Ovary (tissue), 9 donors: ENCODE data around the gene RDX. TPM values are rescaled to one million over a fixed set of nuclear protein-coding genes. Genes with fewer than 3 reads are reported as not detected.
"Not testable (repeated sequence)": the region's sequence is repeated elsewhere in the genome, so short reads cannot be mapped to it uniquely, and the experiment has no call there.

Experiments used
- DNase-seq, 5 donors: peaks; one replicate each; pipeline ENCODE4 v3.0.0-alpha.2; 2019 to 2020
- H3K27ac ChIP-seq, 2 donors: fragments of 200-600 bp; one replicate each; pipeline versions ENCODE4 v1.5.1 to v1.8.0; 2019 to 2022
- H3K27me3 ChIP-seq: fragments of 200-600 bp; one replicate; pipeline ENCODE4 v1.8.0; 2022
- H3K36me3 ChIP-seq: fragments of 200-600 bp; sonication (generic); one replicate; pipeline ENCODE4 v1.5.1; 2019
- H3K4me1 ChIP-seq: one replicate; pipeline ENCODE4 v1.8.1; 2013; ENCODE audit warnings: mild to moderate bottlenecking, moderate library complexity; ENCODE audit not compliant: insufficient read depth
- H3K4me3 ChIP-seq: fragments of 200-600 bp; sonication (generic); one replicate; pipeline ENCODE4 v1.5.1; 2017
- H3K9me3 ChIP-seq, 2 donors: fragments of 200-600 bp in 1 of 2; sonication (generic) in 1 of 2; one replicate each; pipeline versions ENCODE4 v1.5.1 to v1.8.1; 2013 to 2019; ENCODE audit warnings: mild to moderate bottlenecking in 1 of 2, moderate library complexity in 1 of 2
- EP300 ChIP-seq: sonication (generic); formaldehyde crosslinking; IDR thresholded peaks from one replicate; pipeline ENCODE4 v1.6.1; 2017; ENCODE audit warnings: antibody characterized with exemption
- POLR2A ChIP-seq: fragments of 450-650 bp; IDR thresholded peaks from one replicate; pipeline ENCODE4 v1.6.1; 2017; ENCODE audit warnings: antibody characterized with exemption, mild to moderate bottlenecking, moderate library complexity
- WGBS, 3 donors: extraction: QIAGEN DNeasy Blood & Tissue Kit in 1 of 3; methylation state at CpG; one replicate each; pipeline versions ENCODE4 v1.1.5 to v1.1.7; 2013 to 2017; 5-methylcytosine and 5-hydroxymethylcytosine counted together
- intact Hi-C, 4 donors: fragments of 100-400 bp; cut with DNase I; formaldehyde crosslinking; loops; one replicate each; pipeline versions ENCODE4 v1.11.0 to v1.15.1; 2022 to 2023
- polyA plus RNA-seq, 2 donors: library from polyadenylated mRNA; stranded (reverse); fragments of 200-250 nt in 1 of 2; fragments of 350-450 nt in 1 of 2; fragmentation: Illumina TruSeq in 1 of 2; extraction: RNeasy Lipid Tissue Mini Kit (QIAGEN cat#74804) in 1 of 2; gene quantifications; one replicate each; pipeline ENCODE4 v1.2.3, GENCODE V29; 2013 to 2014
- total RNA-seq, 7 donors: library from RNA; depleted of rRNA in 2 of 7; stranded (reverse); fragments of >200 nt in 2 of 7; fragmentation: NEBNext Ultra II Directional in 3 of 7; extraction: Animal tissue kit (Norgen Biotek cat#: 25700) in 3 of 7; gene quantifications; one replicate each; pipeline versions ENCODE4 v1.1.0 to v1.2.4, GENCODE V29; 2016 to 2023
- TF ChIP-seq, protein P1 (sequence below), 3 donors: fragments of 450-650 bp in 2 of 3; fragments of 200-600 bp in 1 of 3; IDR thresholded peaks; one replicate each; pipeline versions ENCODE4 v1.5.1 to v1.8.0; 2016 to 2022; ENCODE audit warnings: antibody characterized with exemption in 3 of 3, mild to moderate bottlenecking in 1 of 3
- donor health status: DM: no; HTN: no; CAD: no; lungs with moderate emphysema.
- donor health status: DM: no; HTN: no; CAD: no.
- donor health status: Bipolar disorder and iron deficiency.
- donor health status: DM: yes; HTN: yes; CAD: no.
- donor health status: DM: no; HTN: no; CAD: no.
- donor health status: DM: yes; HTN: yes; CAD: no.

RDX gene
- total and polyA plus RNA-seq, 9 donors, result 40.0 to 175 (median 126) TPM

DNA sequence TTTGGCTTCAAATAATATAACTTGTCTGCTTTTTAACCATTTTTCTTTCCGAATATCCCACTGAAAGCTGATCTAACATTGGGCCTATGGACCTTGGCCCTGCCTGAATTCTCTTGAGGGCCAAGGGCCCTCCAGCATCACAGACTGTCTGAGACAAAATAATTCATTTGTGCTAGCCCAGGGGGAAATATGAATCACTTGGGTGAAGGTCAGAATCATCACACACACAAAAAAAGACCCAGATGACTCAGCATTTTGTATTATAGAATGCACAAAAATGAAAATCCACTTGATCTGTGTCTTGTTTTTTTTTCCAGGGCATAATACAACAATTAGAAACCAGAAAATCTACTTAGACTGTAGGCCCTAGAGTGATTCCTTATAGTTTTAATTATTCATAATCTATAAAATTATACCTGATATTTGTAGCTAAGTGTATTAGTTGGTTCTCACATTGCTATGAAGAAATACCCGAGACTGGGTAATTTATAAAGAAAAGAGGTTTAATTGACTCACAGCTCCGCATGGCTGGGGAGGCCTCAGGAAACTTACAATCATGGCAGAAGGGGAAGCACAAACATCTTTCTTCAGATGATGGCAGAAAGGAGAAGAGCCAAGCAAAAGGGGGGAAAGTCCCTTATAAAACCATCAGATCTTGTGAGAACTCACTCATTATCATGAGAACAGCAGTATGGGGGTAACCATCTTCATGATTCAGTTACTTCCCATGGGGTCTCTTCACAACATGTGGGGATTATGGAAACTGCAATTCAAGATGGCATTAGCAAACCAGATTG is 15.6 kb upstream of the RDX start:
- no peaks in the 10 kb centered on the region for H3K36me3 ChIP-seq
- intact Hi-C loops, result no loop called here
- DNase-seq, result no peak
- H3K9me3 ChIP-seq, result no peaks in the 10 kb centered on the region
- peaks cover 6% of the 10 kb centered on the region for H3K4me1 ChIP-seq
- 58 to 63% (median 58%) methylated on average over 3 of the region's 3 CpGs for WGBS, 3 donors
- no peak overlapping the region for H3K4me3 ChIP-seq
- no peaks in the 10 kb centered on the region for H3K27me3 ChIP-seq
- no peak for TF ChIP-seq EP300
- no peak for TF ChIP-seq POLR2A
- TF ChIP-seq, protein P1, sequence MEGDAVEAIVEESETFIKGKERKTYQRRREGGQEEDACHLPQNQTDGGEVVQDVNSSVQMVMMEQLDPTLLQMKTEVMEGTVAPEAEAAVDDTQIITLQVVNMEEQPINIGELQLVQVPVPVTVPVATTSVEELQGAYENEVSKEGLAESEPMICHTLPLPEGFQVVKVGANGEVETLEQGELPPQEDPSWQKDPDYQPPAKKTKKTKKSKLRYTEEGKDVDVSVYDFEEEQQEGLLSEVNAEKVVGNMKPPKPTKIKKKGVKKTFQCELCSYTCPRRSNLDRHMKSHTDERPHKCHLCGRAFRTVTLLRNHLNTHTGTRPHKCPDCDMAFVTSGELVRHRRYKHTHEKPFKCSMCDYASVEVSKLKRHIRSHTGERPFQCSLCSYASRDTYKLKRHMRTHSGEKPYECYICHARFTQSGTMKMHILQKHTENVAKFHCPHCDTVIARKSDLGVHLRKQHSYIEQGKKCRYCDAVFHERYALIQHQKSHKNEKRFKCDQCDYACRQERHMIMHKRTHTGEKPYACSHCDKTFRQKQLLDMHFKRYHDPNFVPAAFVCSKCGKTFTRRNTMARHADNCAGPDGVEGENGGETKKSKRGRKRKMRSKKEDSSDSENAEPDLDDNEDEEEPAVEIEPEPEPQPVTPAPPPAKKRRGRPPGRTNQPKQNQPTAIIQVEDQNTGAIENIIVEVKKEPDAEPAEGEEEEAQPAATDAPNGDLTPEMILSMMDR (IDR thresholded peaks at IDR 0.05), result no peak
- peak overlapping the region in 1 of 2 donors; percentile 51 for H3K27ac ChIP-seq

DNA sequence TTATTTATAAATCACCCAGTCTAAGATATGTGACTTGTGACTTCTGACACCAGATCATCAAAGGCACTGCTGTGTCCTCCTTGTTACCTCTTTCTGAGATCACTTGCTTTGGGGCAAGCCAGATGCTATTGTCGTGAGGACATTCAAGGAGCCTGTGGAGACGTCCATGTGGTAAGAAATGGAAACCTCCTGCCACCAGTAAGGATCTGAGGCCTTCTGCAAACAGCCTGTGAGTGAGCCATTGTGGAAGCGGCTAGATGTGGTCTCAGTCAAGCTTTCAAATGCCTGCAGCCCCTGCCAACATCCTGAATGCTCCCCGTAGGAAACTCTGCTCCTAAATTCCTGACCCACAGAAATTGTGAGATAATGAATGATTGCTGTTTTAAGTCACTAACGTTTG is 11.7 kb upstream of the RDX start:
- 72 to 75% (median 74%) methylated on average over 5 of the region's 5 CpGs for WGBS, 3 donors
- no peak for DNase-seq

DNA sequence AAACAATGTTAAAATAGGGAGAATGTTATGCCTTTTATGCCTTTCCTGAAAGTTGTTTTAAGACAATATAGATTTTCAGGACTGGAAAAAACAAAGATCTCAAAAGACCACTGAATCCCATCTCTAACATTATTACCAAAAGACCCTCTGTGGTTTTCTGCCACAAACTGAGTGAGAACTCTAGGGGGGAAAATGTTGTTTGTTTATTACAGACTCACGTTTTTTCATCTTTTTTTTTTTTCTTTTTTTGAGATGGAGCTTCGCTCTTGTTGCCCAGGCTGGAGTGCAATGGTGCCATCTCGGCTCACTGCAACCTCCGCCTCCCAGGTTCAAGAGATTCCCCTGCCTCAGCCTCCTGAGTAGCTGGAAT is 9.6 kb upstream of the RDX start:
- H3K4me3 ChIP-seq, H3K4me1 ChIP-seq, H3K36me3 ChIP-seq, H3K9me3 ChIP-seq, H3K27me3 ChIP-seq, DNase-seq, intact Hi-C loops: not testable (repeated sequence)
- peak overlapping the region in 1 of 2 donors; percentile 18 for H3K27ac ChIP-seq
- WGBS, 3 donors, result 31 to 52% (median 32%) methylated on average over 4 of the region's 4 CpGs

More for the DNA sequence above, 11.7 kb upstream of the RDX start:
- intact Hi-C loops, result no loop called here
- H3K27me3 ChIP-seq, result no peaks in the 10 kb centered on the region
- H3K4me3 ChIP-seq, result no peak overlapping the region
- H3K36me3 ChIP-seq, result no peaks in the 10 kb centered on the region
- peaks cover 6% of the 10 kb centered on the region for H3K4me1 ChIP-seq
- TF ChIP-seq, protein P1 (IDR thresholded peaks at IDR 0.05), result no peak
- TF ChIP-seq POLR2A (no peak), EP300 (no peak)
- H3K9me3 ChIP-seq, result no peaks in the 10 kb centered on the region
- no peak overlapping the region for H3K27ac ChIP-seq

DNA sequence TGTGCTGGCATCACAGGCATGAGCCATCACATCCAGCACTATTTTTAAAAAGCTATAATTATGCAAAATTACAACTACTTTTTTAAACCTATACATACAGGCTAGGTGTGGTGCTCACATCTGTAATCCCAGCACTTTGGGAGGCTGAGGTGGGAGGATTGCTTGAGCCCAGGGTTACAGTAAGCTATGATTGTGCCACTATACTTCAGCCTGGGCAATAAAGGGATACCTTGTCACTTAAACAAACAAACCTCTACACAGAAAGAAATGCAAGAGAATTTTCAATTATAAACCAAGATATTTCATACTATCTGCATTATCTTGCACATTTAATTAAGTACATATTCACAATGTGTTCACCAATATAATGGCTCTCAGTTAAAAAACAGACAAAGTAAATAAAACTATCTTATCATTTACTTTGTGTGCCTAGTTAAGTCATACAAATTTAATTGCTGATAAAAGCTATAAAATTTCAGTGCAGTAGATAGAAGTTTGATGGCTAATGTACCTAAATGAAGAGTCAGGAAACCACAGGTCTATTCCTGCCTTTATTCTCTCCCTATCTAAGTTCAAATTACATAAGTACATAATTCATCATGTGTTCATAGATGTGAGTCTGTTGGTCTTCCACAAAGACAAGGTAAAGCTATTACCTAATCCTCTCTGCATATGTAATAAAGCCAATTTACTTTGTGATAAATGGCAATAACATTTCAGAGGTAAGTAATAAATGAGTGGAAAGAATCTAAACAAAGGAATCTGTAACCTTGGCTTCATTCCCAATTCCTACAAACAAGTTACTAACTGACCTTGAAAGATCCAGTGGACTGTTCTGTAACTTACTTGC is 9.0 kb upstream of the RDX start:
- DNase-seq, result no peak
- Histone ChIP-seq H3K4me1 (peaks cover 2% of the 10 kb centered on the region), H3K36me3 (no peaks in the 10 kb centered on the region), H3K27me3 (no peaks in the 10 kb centered on the region), H3K4me3 (no peak overlapping the region), H3K27ac (peak overlapping the region in 1 of 2 donors; percentile 18), H3K9me3 (no peaks in the 10 kb centered on the region)
- TF ChIP-seq POLR2A (no peak), EP300 (no peak)
- TF ChIP-seq, protein P1 (IDR thresholded peaks at IDR 0.05), result no peak
- intact Hi-C loops, result no loop called here

DNA sequence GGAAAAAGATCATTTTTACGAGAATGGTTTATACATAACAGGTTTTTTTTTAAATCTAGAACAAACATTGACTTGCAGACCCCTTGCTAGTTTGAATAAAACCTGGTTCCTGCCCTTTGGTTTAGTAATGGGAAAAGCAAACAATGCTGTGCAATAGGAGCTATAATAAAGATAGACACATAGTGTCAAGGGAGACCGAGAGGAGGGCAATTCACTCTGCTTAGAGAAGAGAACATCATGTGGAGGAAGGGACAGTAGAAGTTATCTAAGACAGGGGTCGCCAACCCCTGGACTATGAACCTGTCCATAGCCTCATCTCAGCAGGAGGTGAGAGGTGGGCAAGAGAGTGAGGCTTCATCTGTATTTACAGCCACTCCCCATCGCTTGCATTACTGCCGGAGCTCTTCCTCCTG is 7.0 kb upstream of the RDX start:
- 96 to 97% (median 97%) methylated on average over 5 of the region's 5 CpGs for WGBS, 3 donors
- H3K4me1 ChIP-seq, result no peaks in the 10 kb centered on the region
- TF ChIP-seq, protein P1 (IDR thresholded peaks at IDR 0.05), result no peak
- TF ChIP-seq EP300 (no peak), POLR2A (no peak)
- H3K27ac ChIP-seq, result no peak overlapping the region
- no peak for DNase-seq
- no peaks in the 10 kb centered on the region for H3K9me3 ChIP-seq
- H3K4me3 ChIP-seq, result no peak overlapping the region
- H3K27me3 ChIP-seq, result no peaks in the 10 kb centered on the region
- no peaks in the 10 kb centered on the region for H3K36me3 ChIP-seq
- intact Hi-C loops, result no loop called here
